ENCODE data around the gene ASB6.

DNA sequence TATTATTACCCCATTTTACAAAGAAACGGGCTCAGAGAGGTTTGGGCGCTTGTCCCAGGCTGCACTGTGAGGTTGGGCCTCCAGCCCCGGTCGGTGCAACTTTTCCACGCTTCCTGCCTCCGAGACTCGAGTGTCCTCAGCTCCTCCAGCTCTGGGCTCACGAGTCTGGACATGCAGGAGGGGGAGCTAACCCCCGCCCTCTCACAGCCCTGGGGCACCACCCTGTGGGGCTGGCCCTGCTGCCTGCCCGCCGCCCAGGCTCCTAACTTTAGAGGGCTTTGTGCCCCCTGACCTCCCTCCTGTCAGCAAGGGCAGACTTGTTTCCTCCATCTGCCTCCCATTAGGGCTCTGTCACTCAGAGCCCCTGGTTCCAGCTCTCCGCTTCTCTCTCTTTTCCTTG, 4.3 kb upstream of the ASB6 start:
- TF ChIP-seq EZH2 (IDR thresholded peaks at IDR 0.05; ENCODE audit: borderline replicate concordance, low read depth, low read length, severe bottlenecking) = no peak
- TF ChIP-seq, protein P1, sequence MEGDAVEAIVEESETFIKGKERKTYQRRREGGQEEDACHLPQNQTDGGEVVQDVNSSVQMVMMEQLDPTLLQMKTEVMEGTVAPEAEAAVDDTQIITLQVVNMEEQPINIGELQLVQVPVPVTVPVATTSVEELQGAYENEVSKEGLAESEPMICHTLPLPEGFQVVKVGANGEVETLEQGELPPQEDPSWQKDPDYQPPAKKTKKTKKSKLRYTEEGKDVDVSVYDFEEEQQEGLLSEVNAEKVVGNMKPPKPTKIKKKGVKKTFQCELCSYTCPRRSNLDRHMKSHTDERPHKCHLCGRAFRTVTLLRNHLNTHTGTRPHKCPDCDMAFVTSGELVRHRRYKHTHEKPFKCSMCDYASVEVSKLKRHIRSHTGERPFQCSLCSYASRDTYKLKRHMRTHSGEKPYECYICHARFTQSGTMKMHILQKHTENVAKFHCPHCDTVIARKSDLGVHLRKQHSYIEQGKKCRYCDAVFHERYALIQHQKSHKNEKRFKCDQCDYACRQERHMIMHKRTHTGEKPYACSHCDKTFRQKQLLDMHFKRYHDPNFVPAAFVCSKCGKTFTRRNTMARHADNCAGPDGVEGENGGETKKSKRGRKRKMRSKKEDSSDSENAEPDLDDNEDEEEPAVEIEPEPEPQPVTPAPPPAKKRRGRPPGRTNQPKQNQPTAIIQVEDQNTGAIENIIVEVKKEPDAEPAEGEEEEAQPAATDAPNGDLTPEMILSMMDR (IDR thresholded peaks at IDR 0.05; ENCODE audit: borderline replicate concordance, extremely low read depth, low read length, poor library complexity, severe bottlenecking) = no peak

Data from DND-41 (cell line).